ENCODE results near the gene ST6GALNAC2. TPM values are rescaled to one million over a fixed set of nuclear protein-coding genes. Genes with fewer than 3 reads are reported as not detected.
"Not testable (repeated sequence)": the region's sequence is repeated elsewhere in the genome, so short reads cannot be mapped to it uniquely, and the experiment has no call there.

The ST6GALNAC2 gene
- total and polyA plus RNA-seq, 10 of the 15 experiments (the other 5 are each of a cell fraction or from before 2014, with no cell fraction given) = 0.08 to 0.41 (median 0.23) TPM; not detected in 6

GRCh38 chr17:76560036-76560876 is 25.4 kb downstream of the ST6GALNAC2 start (continued):
- TF ChIP-seq MTA2 (IDR thresholded peaks at IDR 0.05; ENCODE audit: low read depth) (no peak), MAX (IDR thresholded peaks at IDR 0.05; ENCODE audit: low read depth, low read length) (no peak), PAX5 (IDR thresholded peaks at IDR 0.05; ENCODE audit: borderline replicate concordance, low read depth, low read length) (no peak), IKZF1 (conservative IDR thresholded peaks at IDR 0.05) (no peak; the same call in 1 of the 2 replicates), SP1 (IDR thresholded peaks at IDR 0.05; ENCODE audit: low read depth, low read length) (no peak), TAF1 (IDR thresholded peaks at IDR 0.05; ENCODE audit: borderline replicate concordance, low read depth, low read length) (0 out of 2 replicates have a peak, but pooled peaks have one; percentile 27), ATF7 (IDR thresholded peaks at IDR 0.05; ENCODE audit: low read depth) (no peak; the same call in 1 of the 2 replicates), HDGF (IDR thresholded peaks at IDR 0.05) (peak; percentile 63; the same call in 1 of the 2 replicates), TCF3 (IDR thresholded peaks at IDR 0.05; ENCODE audit: borderline replicate concordance, insufficient read depth, low read depth, low read length) (no peak), CHD4 (IDR thresholded peaks at IDR 0.05) (no peak)

GRCh38 chr17:76559460-76559859 is 26.2 kb downstream of the ST6GALNAC2 start:
- H3K27me3 ChIP-seq (replicated peaks in 1 of 2; ENCODE audit: control insufficient read depth in 2 of 2, insufficient read depth in 2 of 2, low read length in 1 of 2); FAIRE-seq; BruUV-seq (replicated peaks); H3K9me3 ChIP-seq (replicated peaks; ENCODE audit: control insufficient read depth, insufficient read depth, low read length); H4K20me1 ChIP-seq (ENCODE audit: control insufficient read depth, insufficient read depth); in situ Hi-C loops (cut with MboI); H2AFZ ChIP-seq (ENCODE audit: control insufficient read depth, low read depth, low read length); DNase-seq (ENCODE audit: low read depth, low spot score); ATAC-seq: not testable (repeated sequence)
- ChIA-PET POLR2A (interaction anchor here (1.2 to 1.8 kb wide), 6 partner anchors 8 to 64 kb away, joined by 3 to 6 read pairs (median 5); a partner anchor contains a TSS), CTCF (interaction anchor here (0.7 to 7.9 kb wide), 21 partner anchors 8 to 168 kb away, joined by 3 to 146 read pairs (median 4); partner anchors contain the start of gene METTL23), SMC1A (ENCODE audit: uncharacterized antibody, unreplicated experiment) (interaction anchor here (0.9 to 7.2 kb wide), 10 partner anchors 8 to 122 kb away, joined by 3 to 87 read pairs (median 6); no protein-coding TSS in a partner anchor), RAD21 (ENCODE audit: unreplicated experiment) (interaction anchor here (0.8 to 3.0 kb wide), 8 partner anchors 8 to 175 kb away, joined by 3 to 22 read pairs (median 4); no protein-coding TSS in a partner anchor)
- Histone ChIP-seq H3K36me3 (ENCODE audit: control insufficient read depth in 2 of 2, insufficient read depth in 2 of 2, low read length in 1 of 2) (peaks cover 5 to 14% of the 10 kb centered on the region in 2 experiments), H3K9ac (ENCODE audit: control insufficient read depth, insufficient read depth, low read length) (peak overlapping the region; percentile 99), H3K4me3 (peak overlapping the region; percentile 74), H3K4me1 (ENCODE audit: control insufficient read depth, insufficient read depth, low read length) (peaks cover 17% of the 10 kb centered on the region), H3K79me2 (ENCODE audit: control insufficient read depth, insufficient read depth, low read length) (peaks cover 63% of the 10 kb centered on the region), H3K27ac (ENCODE audit: control insufficient read depth, insufficient read depth) (peak overlapping the region; percentile 95), H3K4me2 (ENCODE audit: control insufficient read depth, insufficient read depth) (peak overlapping the region; percentile 94)
- intact Hi-C loops (cut with micrococcal nuclease; ENCODE audit: unreplicated experiment) = loop anchor here (2.0 kb wide), 1 partner anchor 65 kb away; no protein-coding TSS in a partner anchor
- 90% methylated on average over 7 of the region's 7 CpGs for WGBS (ENCODE audit: insufficient coverage, insufficient replicate concordance, low lambda C conversion rate, missing lambda C conversion rate)

Measured in GM12878 (cell line).